Measurements from ENCODE around the gene ZFYVE21.

The ZFYVE21 gene

GRCh38 chr14:103710771-103711377 lies 4.7 kb upstream of the ZFYVE21 start:
- no peak overlapping the region for H3K9ac ChIP-seq (ENCODE audit: low read length)
- H3K36me3 ChIP-seq (ENCODE audit: control insufficient read depth, insufficient read depth, low read length): no peaks in the 10 kb centered on the region
- H3K9me3 ChIP-seq (ENCODE audit: control insufficient read depth, low read length): no peaks in the 10 kb centered on the region
- H3K4me1 ChIP-seq (ENCODE audit: control insufficient read depth, insufficient read depth, low read length): peaks cover 50% of the 10 kb centered on the region
- H3K27me3 ChIP-seq (ENCODE audit: control insufficient read depth, insufficient read depth, low read length): no peaks in the 10 kb centered on the region
- H3K4me3 ChIP-seq (ENCODE audit: low read length): no peak overlapping the region

GRCh38 chr14:103711516-103712431 lies 3.8 kb upstream of the ZFYVE21 start:
- Histone ChIP-seq H3K9ac (ENCODE audit: low read length) (peak overlapping the region; percentile 47), H3K9me3 (ENCODE audit: control insufficient read depth, low read length) (no peaks in the 10 kb centered on the region), H3K36me3 (ENCODE audit: control insufficient read depth, insufficient read depth, low read length) (no peaks in the 10 kb centered on the region), H3K27me3 (ENCODE audit: control insufficient read depth, insufficient read depth, low read length) (no peaks in the 10 kb centered on the region), H3K4me1 (ENCODE audit: control insufficient read depth, insufficient read depth, low read length) (peaks cover 53% of the 10 kb centered on the region), H3K4me3 (ENCODE audit: low read length) (no peak overlapping the region)

GRCh38 chr14:103712633-103713247 lies 2.9 kb upstream of the ZFYVE21 start:
- no peaks in the 10 kb centered on the region for H3K36me3 ChIP-seq (ENCODE audit: control insufficient read depth, insufficient read depth, low read length)
- H3K9me3 ChIP-seq (ENCODE audit: control insufficient read depth, low read length): no peaks in the 10 kb centered on the region
- H3K4me3 ChIP-seq (ENCODE audit: low read length): no peak overlapping the region
- H3K9ac ChIP-seq (ENCODE audit: low read length): peak overlapping the region; percentile 47
- peaks cover 60% of the 10 kb centered on the region for H3K4me1 ChIP-seq (ENCODE audit: control insufficient read depth, insufficient read depth, low read length)
- H3K27me3 ChIP-seq (ENCODE audit: control insufficient read depth, insufficient read depth, low read length): no peaks in the 10 kb centered on the region

GRCh38 chr14:103713304-103714062 lies 2.1 kb upstream of the ZFYVE21 start:
- Histone ChIP-seq H3K4me1 (ENCODE audit: control insufficient read depth, insufficient read depth, low read length) (peaks cover 60% of the 10 kb centered on the region), H3K36me3 (ENCODE audit: control insufficient read depth, insufficient read depth, low read length) (no peaks in the 10 kb centered on the region), H3K9ac (ENCODE audit: low read length) (no peak overlapping the region)

GRCh38 chr14:103714063-103714724 lies 1.4 kb upstream of the ZFYVE21 start:
- Histone ChIP-seq H3K4me3 (ENCODE audit: low read length) (no peak overlapping the region), H3K4me1 (ENCODE audit: control insufficient read depth, insufficient read depth, low read length) (peaks cover 56% of the 10 kb centered on the region)

More at GRCh38 chr14:103713304-103714062, 2.1 kb upstream of the ZFYVE21 start:
- Histone ChIP-seq H3K4me3 (ENCODE audit: low read length) (no peak overlapping the region), H3K9me3 (ENCODE audit: control insufficient read depth, low read length) (no peaks in the 10 kb centered on the region), H3K27me3 (ENCODE audit: control insufficient read depth, insufficient read depth, low read length) (no peaks in the 10 kb centered on the region)

GRCh38 chr14:103716091-103716801 lies 636 bp downstream of the ZFYVE21 start:
- Histone ChIP-seq H3K27me3 (ENCODE audit: control insufficient read depth, insufficient read depth, low read length) (no peaks in the 10 kb centered on the region), H3K9ac (ENCODE audit: low read length) (peak overlapping the region; percentile 70), H3K36me3 (ENCODE audit: control insufficient read depth, insufficient read depth, low read length) (no peaks in the 10 kb centered on the region), H3K4me3 (ENCODE audit: low read length) (peak overlapping the region; percentile 80), H3K4me1 (ENCODE audit: control insufficient read depth, insufficient read depth, low read length) (peaks cover 40% of the 10 kb centered on the region), H3K9me3 (ENCODE audit: control insufficient read depth, low read length) (no peaks in the 10 kb centered on the region)

More at GRCh38 chr14:103714063-103714724, 1.4 kb upstream of the ZFYVE21 start:
- Histone ChIP-seq H3K36me3 (ENCODE audit: control insufficient read depth, insufficient read depth, low read length) (no peaks in the 10 kb centered on the region), H3K9ac (ENCODE audit: low read length) (no peak overlapping the region), H3K9me3 (ENCODE audit: control insufficient read depth, low read length) (no peaks in the 10 kb centered on the region), H3K27me3 (ENCODE audit: control insufficient read depth, insufficient read depth, low read length) (no peaks in the 10 kb centered on the region)

GRCh38 chr14:103716899-103717411 lies 1.3 kb downstream of the ZFYVE21 start:
- Histone ChIP-seq H3K9ac (ENCODE audit: low read length) (peak overlapping the region; percentile 70), H3K4me3 (ENCODE audit: low read length) (peak overlapping the region; percentile 80)

GRCh38 chr14:103718572-103718971 lies 3.0 kb downstream of the ZFYVE21 start:
- H3K4me3 ChIP-seq (ENCODE audit: low read length): no peak overlapping the region
- H3K27me3 ChIP-seq (ENCODE audit: control insufficient read depth, insufficient read depth, low read length): no peaks in the 10 kb centered on the region

More at GRCh38 chr14:103716899-103717411, 1.3 kb downstream of the ZFYVE21 start:
- no peaks in the 10 kb centered on the region for H3K27me3 ChIP-seq (ENCODE audit: control insufficient read depth, insufficient read depth, low read length)
- H3K4me1 ChIP-seq (ENCODE audit: control insufficient read depth, insufficient read depth, low read length): peaks cover 33% of the 10 kb centered on the region
- no peaks in the 10 kb centered on the region for H3K36me3 ChIP-seq (ENCODE audit: control insufficient read depth, insufficient read depth, low read length)
- no peaks in the 10 kb centered on the region for H3K9me3 ChIP-seq (ENCODE audit: control insufficient read depth, low read length)

GRCh38 chr14:103719751-103720150 lies 4.1 kb downstream of the ZFYVE21 start:
- Histone ChIP-seq H3K36me3 (ENCODE audit: control insufficient read depth, insufficient read depth, low read length) (no peaks in the 10 kb centered on the region), H3K9me3 (ENCODE audit: control insufficient read depth, low read length) (no peaks in the 10 kb centered on the region), H3K4me1 (ENCODE audit: control insufficient read depth, insufficient read depth, low read length) (peaks cover 36% of the 10 kb centered on the region), H3K27me3 (ENCODE audit: control insufficient read depth, insufficient read depth, low read length) (no peaks in the 10 kb centered on the region), H3K9ac (ENCODE audit: low read length) (no peak overlapping the region), H3K4me3 (ENCODE audit: low read length) (no peak overlapping the region)

More at GRCh38 chr14:103718572-103718971, 3.0 kb downstream of the ZFYVE21 start:
- Histone ChIP-seq H3K4me1 (ENCODE audit: control insufficient read depth, insufficient read depth, low read length) (peaks cover 28% of the 10 kb centered on the region), H3K9ac (ENCODE audit: low read length) (no peak overlapping the region), H3K9me3 (ENCODE audit: control insufficient read depth, low read length) (no peaks in the 10 kb centered on the region), H3K36me3 (ENCODE audit: control insufficient read depth, insufficient read depth, low read length) (no peaks in the 10 kb centered on the region)

- Histone ChIP-seq H3K9me3 (ENCODE audit: control insufficient read depth, low read length) (no peaks in the 10 kb centered on the region), H3K4me1 (ENCODE audit: control insufficient read depth, insufficient read depth, low read length) (peaks cover 41% of the 10 kb centered on the region), H3K36me3 (ENCODE audit: control insufficient read depth, insufficient read depth, low read length) (no peaks in the 10 kb centered on the region), H3K4me3 (ENCODE audit: low read length) (no peak overlapping the region), H3K9ac (ENCODE audit: low read length) (no peak overlapping the region), H3K27me3 (ENCODE audit: control insufficient read depth, insufficient read depth, low read length) (no peaks in the 10 kb centered on the region)
These were observed 5.9 kb downstream of the ZFYVE21 start for GRCh38 chr14:103721334-103722120.
